ENCODE data around the gene CSGALNACT2. TPM values are rescaled to one million over a fixed set of nuclear protein-coding genes. Genes with fewer than 3 reads are reported as not detected.
A peak's percentile ranks its signal among the peaks of the same experiment; 100 is the strongest.

The CSGALNACT2 gene
- total and polyA plus RNA-seq, 7 experiments from 2014 or later: 19.0 to 57.5 (median 50.4) TPM

DNA sequence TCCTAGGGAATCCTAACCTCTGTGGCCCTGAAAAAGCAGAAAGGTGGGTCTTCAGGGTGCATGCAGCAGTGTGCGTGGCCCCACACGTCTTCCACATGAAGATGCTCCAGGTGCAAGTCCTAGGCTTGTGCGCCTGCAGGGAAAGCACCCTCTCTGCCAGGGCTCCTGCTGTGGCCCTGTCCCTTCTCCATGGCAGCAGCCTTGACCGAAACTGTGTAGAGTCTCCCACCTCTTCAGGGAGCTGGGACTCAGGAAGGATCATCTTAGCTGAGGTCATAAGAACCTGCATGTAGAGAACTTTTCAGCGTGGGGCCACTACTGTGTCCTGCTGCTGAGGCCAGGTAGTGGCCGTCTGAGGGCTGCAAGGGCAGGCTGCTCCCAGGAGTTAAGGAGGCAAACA, 6.3 kb upstream of the CSGALNACT2 start:
- no peaks in the 10 kb centered on the region for H3K4me1 ChIP-seq (ENCODE audit: control insufficient read depth in 2 of 2, insufficient read depth in 2 of 2, low read length in 2 of 2)
- intact Hi-C loops (cut with micrococcal nuclease): loop anchor here in 1 of 2 donors (10.0 kb wide), 2 partner anchors 513 to 577 kb away; partner anchors contain the start of gene ZNF32
- Mint-ChIP-seq H3K4me3 (no peak overlapping the region), H3K9me3 (no peaks in the 10 kb centered on the region), H3K4me1 (peaks cover 6 to 87% (median 14%) of the 10 kb centered on the region in 7 donors), H3K27ac (peak overlapping the region in 1 of 9 donors; percentile 21), H3K36me3 (peaks cover 0 to 9% (median 0%) of the 10 kb centered on the region in 5 donors), H3K27me3 (no peaks in the 10 kb centered on the region)
- no peaks in the 10 kb centered on the region for H3K9me3 ChIP-seq (ENCODE audit: control insufficient read depth in 2 of 3, low read length in 3 of 3)
- H3K27ac ChIP-seq (ENCODE audit: low read depth, low read length): no peak overlapping the region
- DNase-seq (peak in 1 of 9 donors; percentile 18), ATAC-seq (no peak)
- H3K4me3 ChIP-seq (ENCODE audit: low read length): no peak overlapping the region
- no peaks in the 10 kb centered on the region for H3K36me3 ChIP-seq (ENCODE audit: control insufficient read depth in 2 of 3, insufficient read depth in 3 of 3, low read length in 3 of 3)
- H3K27me3 ChIP-seq (ENCODE audit: control insufficient read depth in 2 of 2, insufficient read depth in 2 of 2, low read length in 2 of 2): no peaks in the 10 kb centered on the region
- ChIA-PET CTCF (no interaction called here), POLR2A (no interaction called here)

DNA sequence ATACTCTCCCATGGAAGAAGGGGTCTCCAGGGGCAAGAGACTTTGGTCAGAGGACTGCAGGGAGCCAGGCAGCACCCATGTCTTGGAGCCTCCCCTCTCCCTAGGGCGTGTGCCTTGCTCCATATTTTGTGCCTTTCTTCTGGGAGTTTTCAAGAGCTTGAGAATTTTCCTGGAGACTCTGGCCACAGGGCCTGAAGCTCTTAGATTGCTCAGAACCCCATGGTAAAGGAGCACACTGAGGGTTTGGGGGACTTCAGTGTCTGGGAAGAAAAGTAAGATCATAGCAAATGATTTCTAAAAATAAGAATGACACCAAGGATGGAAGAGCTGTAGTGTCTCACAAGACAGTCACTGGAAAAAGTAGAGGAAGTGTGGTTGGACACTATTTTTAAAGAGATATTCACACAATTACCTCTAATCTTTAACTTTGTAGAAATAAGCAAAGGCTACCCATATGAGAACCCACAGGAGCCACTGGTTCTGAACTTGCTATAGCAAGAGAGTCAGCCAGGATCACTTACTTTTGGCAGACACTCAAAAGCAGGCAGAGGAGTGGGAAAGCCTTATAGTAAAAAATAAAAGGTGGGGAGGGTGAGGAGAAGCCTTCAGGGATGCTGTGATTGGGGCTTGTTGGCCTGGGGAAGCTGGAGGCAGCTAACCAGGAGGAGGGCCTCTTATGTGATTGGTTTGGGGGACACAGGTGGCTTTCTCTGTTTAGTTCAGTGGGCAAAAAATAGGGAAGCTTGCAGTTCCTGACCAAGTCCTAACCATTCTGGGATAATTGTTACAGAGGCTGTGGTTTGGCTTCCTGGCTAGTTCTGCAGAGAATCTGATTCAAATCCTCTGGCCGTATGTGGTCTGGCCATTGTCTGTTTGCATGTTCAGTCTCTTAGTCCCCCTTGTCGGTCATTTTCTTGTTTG, 5.1 kb upstream of the CSGALNACT2 start:
- no peak overlapping the region for H3K27ac ChIP-seq (ENCODE audit: low read depth, low read length)
- intact Hi-C loops (cut with micrococcal nuclease): loop anchor here in 1 of 2 donors (10.0 kb wide), 2 partner anchors 512 to 578 kb away; partner anchors contain the start of gene ZNF32
- H3K4me1 Mint-ChIP-seq: peaks cover 10 to 77% (median 21%) of the 10 kb centered on the region in 7 donors
- POLR2A ChIA-PET: interaction anchor here (0.7 kb wide), 2 partner anchors 12 to 14 kb away, joined by 3 read pairs; no protein-coding TSS in a partner anchor
- H3K4me1 ChIP-seq (ENCODE audit: control insufficient read depth in 2 of 2, insufficient read depth in 2 of 2, low read length in 2 of 2): no peaks in the 10 kb centered on the region
- ATAC-seq: no peak
- CTCF ChIA-PET: no interaction called here
- peak overlapping the region in 1 of 9 donors; percentile 51 for H3K27ac Mint-ChIP-seq
- H3K27me3 Mint-ChIP-seq: no peaks in the 10 kb centered on the region
- DNase-seq: no peak
- H3K36me3 Mint-ChIP-seq: peaks cover 0 to 9% (median 0%) of the 10 kb centered on the region in 5 donors
- no peaks in the 10 kb centered on the region for H3K9me3 ChIP-seq (ENCODE audit: control insufficient read depth in 2 of 3, low read length in 3 of 3)
- no peak overlapping the region for H3K4me3 ChIP-seq (ENCODE audit: low read length)
- H3K27me3 ChIP-seq (ENCODE audit: control insufficient read depth in 2 of 2, insufficient read depth in 2 of 2, low read length in 2 of 2): no peaks in the 10 kb centered on the region
- no peak overlapping the region for H3K4me3 Mint-ChIP-seq
- H3K9me3 Mint-ChIP-seq: no peaks in the 10 kb centered on the region
- H3K36me3 ChIP-seq (ENCODE audit: control insufficient read depth in 2 of 3, insufficient read depth in 3 of 3, low read length in 3 of 3): no peaks in the 10 kb centered on the region

DNA sequence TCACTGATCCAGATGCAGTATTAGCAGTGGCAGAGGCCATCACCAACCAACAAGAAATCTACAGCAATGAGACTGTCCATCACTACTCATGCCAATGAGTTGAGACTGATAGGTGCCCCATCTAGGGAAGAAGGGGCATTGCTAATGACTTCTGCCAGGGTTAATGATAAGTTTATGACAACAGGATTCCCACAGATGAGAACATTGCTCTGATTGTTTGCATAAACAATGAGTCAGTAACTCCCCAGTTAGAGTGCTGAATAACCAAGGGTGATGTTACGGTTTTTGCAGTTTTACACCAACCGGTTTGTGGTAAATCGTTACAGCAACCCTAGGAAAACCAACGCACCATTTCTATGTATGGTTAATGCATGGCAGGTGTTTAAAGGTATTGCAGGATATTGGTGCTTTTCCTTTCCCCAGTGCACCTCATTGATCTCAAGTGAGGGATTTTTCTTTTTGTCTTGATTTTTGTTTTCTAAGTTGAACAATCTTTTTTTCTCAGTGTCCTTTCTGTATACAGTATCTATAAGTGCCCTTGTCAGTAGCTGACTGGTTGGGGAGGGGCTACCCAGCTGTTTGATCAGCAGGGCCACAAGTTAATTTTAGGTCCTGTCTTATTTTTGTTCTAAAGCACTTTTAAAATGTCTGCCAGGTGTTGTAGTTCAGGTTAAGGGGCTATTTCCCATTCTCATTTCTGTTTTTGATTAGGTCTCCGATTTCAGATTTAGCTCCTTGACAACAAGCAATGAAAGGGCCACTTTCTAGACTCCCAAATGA, 3.9 kb upstream of the CSGALNACT2 start:
- ChIA-PET POLR2A (no interaction called here), CTCF (no interaction called here)
- Mint-ChIP-seq H3K4me3 (peak overlapping the region in 1 of 10 donors; percentile 20), H3K9me3 (no peaks in the 10 kb centered on the region), H3K27ac (peak overlapping the region in 1 of 9 donors; percentile 17), H3K4me1 (peaks cover 17 to 74% (median 27%) of the 10 kb centered on the region in 7 donors), H3K36me3 (peaks cover 0 to 14% (median 0%) of the 10 kb centered on the region in 5 donors), H3K27me3 (peaks cover 0 to 2% (median 0%) of the 10 kb centered on the region in 5 donors)
- Histone ChIP-seq H3K27ac (ENCODE audit: low read depth, low read length) (no peak overlapping the region), H3K27me3 (ENCODE audit: control insufficient read depth in 2 of 2, insufficient read depth in 2 of 2, low read length in 2 of 2) (no peaks in the 10 kb centered on the region), H3K36me3 (ENCODE audit: control insufficient read depth in 2 of 3, insufficient read depth in 3 of 3, low read length in 3 of 3) (peaks cover 0 to 3% (median 0%) of the 10 kb centered on the region in 3 experiments), H3K4me1 (ENCODE audit: control insufficient read depth in 2 of 2, insufficient read depth in 2 of 2, low read length in 2 of 2) (peaks cover 0 to 2% of the 10 kb centered on the region in 2 donors), H3K4me3 (ENCODE audit: low read length) (no peak overlapping the region), H3K9me3 (ENCODE audit: control insufficient read depth in 2 of 3, low read length in 3 of 3) (no peaks in the 10 kb centered on the region)
- ATAC-seq (no peak), DNase-seq (no peak)
- intact Hi-C loops (cut with micrococcal nuclease): loop anchor here in 1 of 2 donors (10.0 kb wide), 2 partner anchors 510 to 580 kb away; partner anchors contain the start of gene ZNF32

DNA sequence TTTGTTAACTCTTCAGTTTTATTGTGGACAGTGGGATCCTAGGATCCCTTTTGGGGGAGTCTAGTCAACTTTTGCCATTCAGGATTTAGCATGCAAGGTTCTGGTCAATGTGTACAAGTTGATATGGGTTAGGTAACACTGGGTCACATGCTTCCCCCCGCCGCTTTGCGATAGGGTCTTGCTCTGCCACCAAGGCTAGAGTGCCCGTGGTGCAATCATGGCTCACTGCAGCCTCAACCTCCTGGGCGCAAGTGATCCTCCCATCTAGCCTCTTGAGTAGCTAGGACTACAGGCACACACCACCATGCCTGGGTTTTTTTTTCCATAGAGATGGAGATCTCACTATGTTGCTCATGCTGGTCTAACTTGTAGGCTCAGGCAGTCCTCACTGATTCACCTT, 3.2 kb upstream of the CSGALNACT2 start:
- ATAC-seq (no peak), DNase-seq (no peak)
- no peak overlapping the region for H3K27ac ChIP-seq (ENCODE audit: low read depth, low read length)
- ChIA-PET POLR2A (no interaction called here), CTCF (no interaction called here)
- Mint-ChIP-seq H3K4me3 (no peak overlapping the region), H3K27ac (peak overlapping the region in 3 of 9 donors; percentile 53 to 89 (median 78)), H3K27me3 (peaks cover 0 to 2% (median 0%) of the 10 kb centered on the region in 5 donors), H3K36me3 (peaks cover 0 to 16% (median 0%) of the 10 kb centered on the region in 5 donors), H3K9me3 (no peaks in the 10 kb centered on the region), H3K4me1 (peaks cover 20 to 75% (median 34%) of the 10 kb centered on the region in 7 donors)
- no peak overlapping the region for H3K4me3 ChIP-seq (ENCODE audit: low read length)
- peaks cover 0 to 3% (median 0%) of the 10 kb centered on the region in 3 experiments for H3K36me3 ChIP-seq (ENCODE audit: control insufficient read depth in 2 of 3, insufficient read depth in 3 of 3, low read length in 3 of 3)
- H3K27me3 ChIP-seq (ENCODE audit: control insufficient read depth in 2 of 2, insufficient read depth in 2 of 2, low read length in 2 of 2): no peaks in the 10 kb centered on the region
- H3K4me1 ChIP-seq (ENCODE audit: control insufficient read depth in 2 of 2, insufficient read depth in 2 of 2, low read length in 2 of 2): peaks cover 7 to 9% of the 10 kb centered on the region in 2 donors
- H3K9me3 ChIP-seq (ENCODE audit: control insufficient read depth in 2 of 3, low read length in 3 of 3): no peaks in the 10 kb centered on the region
- intact Hi-C loops (cut with micrococcal nuclease): loop anchor here in 1 of 2 donors (5.0 to 10.0 kb wide), 4 partner anchors 157 to 580 kb away; partner anchors contain the start of genes ZNF32 and ZNF33B

DNA sequence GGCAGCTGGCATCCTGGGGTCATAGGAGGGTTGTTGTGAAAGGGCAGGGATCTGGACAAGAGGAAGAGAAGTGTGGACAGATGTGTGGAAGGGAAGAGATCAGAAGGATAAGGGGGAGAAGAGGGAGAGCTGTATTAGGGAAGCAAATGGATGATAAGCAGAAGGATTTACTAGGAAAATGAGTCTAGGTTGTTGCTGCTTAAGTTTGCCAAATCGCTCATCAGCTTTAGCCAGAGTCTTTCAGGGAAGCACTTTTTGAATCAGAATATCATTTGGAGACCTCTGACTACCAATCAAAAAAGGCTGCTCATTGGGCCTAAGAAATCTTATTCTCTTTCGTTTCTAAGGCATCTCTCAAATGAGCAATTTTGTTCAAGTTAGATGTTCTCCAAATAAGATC, 2.6 kb upstream of the CSGALNACT2 start:
- H3K4me1 ChIP-seq (ENCODE audit: control insufficient read depth in 2 of 2, insufficient read depth in 2 of 2, low read length in 2 of 2): peaks cover 11 to 15% of the 10 kb centered on the region in 2 donors
- H3K27ac Mint-ChIP-seq: peak overlapping the region; percentile 11 to 100 (median 67)
- H3K27me3 Mint-ChIP-seq: peaks cover 0 to 2% (median 0%) of the 10 kb centered on the region in 5 donors
- H3K36me3 Mint-ChIP-seq: peaks cover 0 to 20% (median 3%) of the 10 kb centered on the region in 5 donors
- no peaks in the 10 kb centered on the region for H3K27me3 ChIP-seq (ENCODE audit: control insufficient read depth in 2 of 2, insufficient read depth in 2 of 2, low read length in 2 of 2)
- H3K36me3 ChIP-seq (ENCODE audit: control insufficient read depth in 2 of 3, insufficient read depth in 3 of 3, low read length in 3 of 3): peaks cover 0 to 3% (median 0%) of the 10 kb centered on the region in 3 experiments
- ChIA-PET CTCF (no interaction called here), POLR2A (no interaction called here)
- intact Hi-C loops (cut with micrococcal nuclease): loop anchor here in 1 of 2 donors (5.0 to 10.0 kb wide), 4 partner anchors 157 to 581 kb away; partner anchors contain the start of genes ZNF32 and ZNF33B
- DNase-seq (no peak), ATAC-seq (no peak)
- H3K9me3 ChIP-seq (ENCODE audit: control insufficient read depth in 2 of 3, low read length in 3 of 3): no peaks in the 10 kb centered on the region
- no peak overlapping the region for H3K27ac ChIP-seq (ENCODE audit: low read depth, low read length)
- no peaks in the 10 kb centered on the region for H3K9me3 Mint-ChIP-seq
- peak overlapping the region; percentile 7 to 98 (median 92) for H3K4me3 Mint-ChIP-seq
- peaks cover 25 to 74% (median 38%) of the 10 kb centered on the region in 7 donors for H3K4me1 Mint-ChIP-seq
- H3K4me3 ChIP-seq (ENCODE audit: low read length): no peak overlapping the region

DNA sequence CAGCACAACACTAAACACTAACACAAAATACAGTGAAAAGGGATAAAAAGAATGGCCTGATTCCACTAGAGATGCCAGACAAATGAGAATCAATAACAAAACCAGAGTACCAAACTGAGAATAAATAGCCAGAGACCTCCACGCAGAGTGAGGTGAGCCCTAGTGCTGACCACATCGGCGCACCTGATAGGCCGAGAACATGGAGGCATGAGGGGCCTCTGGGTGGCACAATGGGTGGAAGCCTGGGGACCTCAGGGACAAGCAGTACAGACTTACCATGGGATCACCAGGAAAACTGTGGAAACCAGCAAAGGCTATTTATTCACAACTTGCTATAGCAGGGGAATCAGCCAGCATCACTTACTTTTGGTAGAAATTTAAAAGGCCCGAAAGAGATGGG, 1.8 kb upstream of the CSGALNACT2 start:
- H3K4me3 ChIP-seq (ENCODE audit: low read length): no peak overlapping the region
- Mint-ChIP-seq H3K27ac (peak overlapping the region; percentile 24 to 100 (median 67)), H3K9me3 (no peaks in the 10 kb centered on the region), H3K4me3 (peak overlapping the region; percentile 45 to 98 (median 92)), H3K4me1 (peaks cover 30 to 72% (median 42%) of the 10 kb centered on the region in 7 donors), H3K36me3 (peaks cover 0 to 22% (median 4%) of the 10 kb centered on the region in 5 donors), H3K27me3 (peaks cover 0 to 2% (median 0%) of the 10 kb centered on the region in 5 donors)
- ATAC-seq: no peak
- H3K27me3 ChIP-seq (ENCODE audit: control insufficient read depth in 2 of 2, insufficient read depth in 2 of 2, low read length in 2 of 2): no peaks in the 10 kb centered on the region
- intact Hi-C loops (cut with micrococcal nuclease): loop anchor here in 1 of 2 donors (5.0 to 10.0 kb wide), 4 partner anchors 156 to 582 kb away; partner anchors contain the start of genes ZNF32 and ZNF33B
- ChIA-PET CTCF (no interaction called here), POLR2A (interaction anchor here (0.7 kb wide), 1 partner anchor 225 kb away, joined by 3 read pairs; no protein-coding TSS in a partner anchor)
- no peaks in the 10 kb centered on the region for H3K9me3 ChIP-seq (ENCODE audit: control insufficient read depth in 2 of 3, low read length in 3 of 3)
- no peak overlapping the region for H3K27ac ChIP-seq (ENCODE audit: low read depth, low read length)
- peaks cover 0 to 3% (median 0%) of the 10 kb centered on the region in 3 experiments for H3K36me3 ChIP-seq (ENCODE audit: control insufficient read depth in 2 of 3, insufficient read depth in 3 of 3, low read length in 3 of 3)
- H3K4me1 ChIP-seq (ENCODE audit: control insufficient read depth in 2 of 2, insufficient read depth in 2 of 2, low read length in 2 of 2): peaks cover 16 to 20% of the 10 kb centered on the region in 2 donors
- DNase-seq: no peak
